ENCODE measurements around the gene SPG7. TPM values are rescaled to one million over a fixed set of nuclear protein-coding genes. Genes with fewer than 3 reads are reported as not detected.

SPG7 gene
- total and polyA plus RNA-seq, 4 donors: 34.5 to 102 (median 49.5) TPM

GRCh38 chr16:89572485-89573205 lies 64.4 kb downstream of the SPG7 start:
- Histone ChIP-seq H3K36me3 (ENCODE audit: control insufficient read depth in 4 of 4, insufficient read depth in 3 of 4, low read depth in 1 of 4, low read length in 3 of 4) (no peaks in the 10 kb centered on the region), H3K4me1 (ENCODE audit: control insufficient read depth in 4 of 4, insufficient read depth in 4 of 4, low read length in 3 of 4) (peaks cover 6 to 19% (median 15%) of the 10 kb centered on the region in 4 donors), H3K9me3 (ENCODE audit: control insufficient read depth in 4 of 4, low read length in 3 of 4) (no peaks in the 10 kb centered on the region), H3K27ac (ENCODE audit: low read depth in 1 of 2, low read length in 2 of 2) (no peak overlapping the region), H3K9ac (ENCODE audit: low read depth in 1 of 2, low read length in 2 of 2) (no peak overlapping the region), H3K27me3 (ENCODE audit: control insufficient read depth in 4 of 4, insufficient read depth in 4 of 4, low read length in 3 of 4) (peaks cover 0 to 3% (median 0%) of the 10 kb centered on the region in 4 donors), H3K4me3 (ENCODE audit: low read depth in 1 of 3, low read length in 3 of 3) (no peak overlapping the region)
- 65% methylated on average over 19 of the region's 19 CpGs for WGBS
- DNase-seq (ENCODE audit: low spot score): no peak
- TF ChIP-seq MAX (IDR thresholded peaks at IDR 0.05) (no peak), SP1 (IDR thresholded peaks at IDR 0.05) (peak; percentile 33), HNF4G (IDR thresholded peaks at IDR 0.05) (peak; percentile 56), CTCF (IDR thresholded peaks at IDR 0.05; ENCODE audit: low read depth, low read length, missing input control) (no peak), RXRA (IDR thresholded peaks at IDR 0.05) (no peak), FOXA2 (IDR thresholded peaks at IDR 0.05) (no peak), HNF4A (conservative IDR thresholded peaks at IDR 0.05) (peak; percentile 79 to 83), ATF3 (IDR thresholded peaks at IDR 0.05) (no peak), FOXA1 (IDR thresholded peaks at IDR 0.05) (no peak), NR2F2 (IDR thresholded peaks at IDR 0.05) (no peak), REST (IDR thresholded peaks at IDR 0.05) (no peak), RAD21 (IDR thresholded peaks at IDR 0.05) (no peak), GABPA (IDR thresholded peaks at IDR 0.05 in 1 of 2, conservative IDR thresholded peaks at IDR 0.05 in 1 of 2) (no peak), ZBTB33 (IDR thresholded peaks at IDR 0.05) (no peak), EGR1 (IDR thresholded peaks at IDR 0.05; ENCODE audit: low read depth in 2 of 2) (no peak), YY1 (IDR thresholded peaks at IDR 0.05) (no peak), JUND (IDR thresholded peaks at IDR 0.05) (no peak), TAF1 (conservative IDR thresholded peaks at IDR 0.05) (no peak)
